NCI-H524 treated with DMSO at 0.1 percent for 48 hours (cell line): Measurements from ENCODE around the gene SLF1.
A peak's percentile ranks its signal among the peaks of the same experiment; 100 is the strongest.

Source experiments
- DNase-seq: peaks from one replicate; lab custom pipeline; 2025; lab: John Stamatoyannopoulos, UW

The SLF1 gene

GRCh38 chr5:94661086-94661485 lies 42.6 kb downstream of the SLF1 start:
- no peak for DNase-seq

DNA sequence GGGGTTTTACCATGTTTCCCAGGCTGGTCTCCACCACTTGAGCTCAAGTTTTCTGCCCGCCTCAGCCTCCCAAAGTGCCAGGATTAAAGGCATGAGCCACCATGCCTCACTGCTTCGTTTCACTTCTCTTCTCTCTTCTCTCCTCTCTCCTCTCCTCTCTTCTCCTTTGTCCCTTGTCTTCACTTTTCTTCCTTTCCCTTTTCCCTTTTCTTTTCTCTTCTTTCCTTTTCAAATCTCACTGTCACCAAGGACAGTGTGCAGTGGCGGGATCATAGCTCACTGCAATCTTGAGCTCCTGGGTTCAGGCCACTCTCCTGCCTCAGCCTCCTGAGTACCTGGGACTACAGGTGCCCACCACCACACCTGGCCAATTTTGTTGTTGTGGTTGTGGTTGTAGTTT lies 49.5 kb downstream of the SLF1 start:
- DNase-seq = no peak

DNA sequence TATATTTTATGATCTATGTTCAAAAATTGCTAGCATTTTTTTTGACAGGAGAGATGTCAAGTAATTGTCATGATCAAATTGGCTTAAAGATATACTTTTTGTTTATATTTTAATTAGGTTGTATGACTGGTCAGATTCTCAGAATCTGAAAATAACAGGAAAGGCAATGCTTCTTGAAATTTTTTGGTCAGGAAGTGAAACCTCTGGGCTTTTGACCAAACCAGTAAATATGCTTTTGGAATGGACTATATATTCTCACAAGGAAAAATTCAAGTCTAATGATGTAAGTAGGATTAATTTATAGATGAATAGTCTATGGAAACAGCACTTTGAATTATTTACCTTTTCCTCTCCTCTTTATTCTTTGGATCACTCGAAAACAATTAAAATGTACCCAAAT lies 52.3 kb downstream of the SLF1 start:
- DNase-seq = no peak

- DNase-seq = no peak
These were observed 54.3 kb downstream of the SLF1 start for GRCh38 chr5:94672746-94673145.

DNA sequence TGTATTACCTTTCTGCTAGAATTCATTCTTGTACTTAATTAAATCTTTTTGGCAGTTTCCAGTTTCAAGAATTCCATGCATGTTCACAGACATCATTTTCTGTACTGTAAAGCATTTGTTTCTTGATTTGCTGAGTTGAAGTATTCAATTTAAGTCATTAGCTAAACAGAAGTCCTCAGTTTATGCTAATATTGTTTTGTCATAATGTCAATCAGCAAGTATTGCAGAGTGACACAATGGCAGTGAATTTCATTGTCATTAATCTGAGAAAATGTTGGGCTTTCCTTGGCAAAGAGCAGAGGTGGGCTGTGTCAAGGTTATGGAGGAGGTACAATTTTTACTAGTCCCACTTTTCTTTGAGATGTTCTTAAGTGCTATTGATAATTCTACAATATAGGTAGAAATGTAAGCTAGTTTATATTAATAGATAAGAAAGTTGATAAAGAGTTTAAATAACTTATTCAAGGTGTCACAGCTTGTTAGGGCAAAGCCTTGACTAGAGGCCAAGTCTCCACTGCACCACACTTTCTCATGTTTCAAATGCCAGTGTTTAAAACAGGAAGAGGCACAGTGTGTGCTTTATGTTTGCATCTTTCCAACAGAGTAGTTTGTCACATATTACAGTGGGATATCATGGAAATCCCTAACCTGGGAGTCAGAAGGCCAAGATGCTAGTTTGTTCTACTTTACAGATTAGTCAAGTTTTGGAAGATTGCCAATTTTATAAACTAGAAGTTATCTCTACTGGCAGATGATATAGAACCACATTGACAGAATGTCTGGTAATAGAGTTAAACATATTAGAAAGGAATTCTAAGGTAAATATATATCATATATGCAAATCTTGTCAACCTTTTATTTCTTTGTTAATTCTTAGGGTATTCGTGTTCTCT lies 56.3 kb downstream of the SLF1 start:
- no peak for DNase-seq

DNA sequence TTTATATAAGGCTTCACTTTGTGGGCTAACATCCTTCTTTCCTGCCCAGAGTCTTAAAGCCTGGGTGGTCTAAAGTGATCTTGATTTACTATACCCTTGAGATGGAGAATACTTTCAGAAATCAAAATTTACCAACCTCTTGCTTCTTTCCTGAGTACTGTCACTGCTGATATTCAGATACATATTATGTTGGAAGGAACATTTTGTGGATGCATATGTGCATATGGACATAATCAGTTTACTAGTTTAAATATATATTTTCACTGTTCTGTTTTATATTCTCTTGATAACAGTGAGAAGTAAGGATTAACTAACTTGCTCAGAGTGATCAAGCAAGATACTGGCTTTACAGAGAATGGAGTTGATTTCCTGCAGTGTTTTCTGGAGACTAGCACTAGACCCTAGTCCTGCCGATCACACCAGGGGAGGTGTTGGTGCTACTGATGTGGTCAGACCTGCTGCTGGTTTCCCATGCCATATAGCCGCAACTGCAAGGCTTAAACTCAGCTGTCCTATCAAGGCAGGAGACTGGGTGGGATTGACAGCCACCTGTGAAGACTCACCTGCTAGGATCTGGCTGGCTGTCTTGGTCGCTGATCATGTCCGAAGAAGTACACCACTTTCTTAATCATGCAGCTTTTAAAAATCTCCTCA lies 57.6 kb downstream of the SLF1 start:
- DNase-seq = no peak

- DNase-seq = no peak
These were observed 64.5 kb downstream of the SLF1 start for GRCh38 chr5:94682814-94683520.

DNA sequence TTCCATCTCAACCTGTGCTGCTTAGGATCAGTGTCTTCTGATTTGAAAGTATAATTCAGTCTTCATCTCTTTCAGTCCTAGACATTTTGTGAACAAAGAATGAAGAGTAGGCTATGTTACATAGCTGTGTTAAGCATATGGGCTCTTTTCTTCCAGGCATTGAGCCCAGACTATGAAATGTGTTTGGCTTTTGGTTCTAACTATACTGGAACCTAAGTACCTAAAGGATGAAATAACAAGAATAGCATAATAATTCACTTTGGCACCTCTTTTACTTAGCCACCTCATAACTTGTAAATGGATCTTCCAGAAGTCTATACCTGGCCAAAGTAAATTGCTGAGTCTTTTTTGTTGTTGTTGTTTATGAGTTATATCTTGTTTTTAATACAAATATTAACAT lies 71.4 kb downstream of the SLF1 start:
- no peak for DNase-seq

DNA sequence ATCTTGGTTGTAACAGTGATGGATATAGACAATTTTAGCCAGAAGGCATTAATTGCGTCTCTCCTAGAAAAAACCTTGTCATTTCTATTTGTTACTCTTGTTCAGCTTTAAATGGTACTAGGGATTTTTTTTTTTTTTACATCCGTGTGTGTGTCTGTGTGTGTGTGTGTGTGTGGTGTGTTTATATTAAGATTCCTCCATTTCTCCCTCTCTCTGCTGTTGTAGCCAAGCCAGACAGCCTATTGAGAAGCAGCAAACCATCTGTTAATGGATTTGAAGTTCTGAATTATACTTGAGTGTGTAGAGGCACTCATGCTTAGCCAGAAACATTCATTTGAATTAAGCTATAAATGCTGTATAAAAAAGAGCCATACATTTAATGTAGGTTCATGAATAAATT lies 72.3 kb downstream of the SLF1 start:
- DNase-seq = peak; percentile 66

DNA sequence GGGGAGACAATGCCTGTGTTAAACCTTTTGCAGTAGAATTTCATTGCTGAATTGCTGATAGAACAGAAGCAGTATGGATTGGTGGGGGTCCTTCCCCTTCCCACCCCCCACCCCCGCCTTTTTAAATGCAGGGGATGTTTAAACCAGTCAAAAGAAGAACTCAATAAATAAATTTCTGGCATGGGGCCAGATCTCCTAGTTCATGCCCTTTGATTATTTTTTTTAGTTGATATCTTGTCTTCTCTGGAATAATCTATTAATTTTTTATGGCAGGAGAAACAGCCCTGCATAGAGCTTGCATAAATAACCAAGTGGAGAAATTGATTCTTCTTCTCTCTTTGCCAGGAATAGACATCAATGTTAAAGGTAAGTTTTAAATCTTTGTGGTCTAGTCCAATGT lies 72.8 kb downstream of the SLF1 start:
- no peak for DNase-seq

- DNase-seq = no peak
These were observed 73.5 kb downstream of the SLF1 start for GRCh38 chr5:94691949-94692348.

GRCh38 chr5:94692581-94692980 lies 74.1 kb downstream of the SLF1 start:
- DNase-seq = no peak

- DNase-seq = peak; percentile 2
These were observed 74.8 kb downstream of the SLF1 start for GRCh38 chr5:94693043-94693822.

DNA sequence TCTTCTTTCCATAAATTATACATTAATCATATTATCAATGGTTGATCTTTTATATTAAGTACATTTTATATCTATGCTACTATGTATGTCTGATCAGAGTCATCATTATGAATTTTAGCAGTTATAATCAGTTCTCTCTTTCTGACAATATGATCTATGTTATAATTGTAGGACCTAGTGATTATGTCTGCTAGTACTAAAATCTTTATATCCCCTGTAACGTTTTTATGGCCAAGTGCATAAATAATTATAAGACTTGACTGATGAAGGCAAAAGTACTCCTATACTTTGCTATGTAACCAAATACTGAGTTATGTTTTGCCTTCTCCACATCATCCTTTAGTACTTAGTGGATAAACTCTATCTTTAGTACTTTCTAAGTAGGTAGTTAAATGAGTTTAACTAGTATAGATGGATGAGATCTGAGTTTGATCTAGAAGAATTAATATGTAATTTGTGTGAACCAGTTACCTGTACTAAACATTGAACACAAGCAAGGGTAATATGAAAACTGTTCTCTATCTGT lies 75.4 kb downstream of the SLF1 start:
- no peak for DNase-seq

DNA sequence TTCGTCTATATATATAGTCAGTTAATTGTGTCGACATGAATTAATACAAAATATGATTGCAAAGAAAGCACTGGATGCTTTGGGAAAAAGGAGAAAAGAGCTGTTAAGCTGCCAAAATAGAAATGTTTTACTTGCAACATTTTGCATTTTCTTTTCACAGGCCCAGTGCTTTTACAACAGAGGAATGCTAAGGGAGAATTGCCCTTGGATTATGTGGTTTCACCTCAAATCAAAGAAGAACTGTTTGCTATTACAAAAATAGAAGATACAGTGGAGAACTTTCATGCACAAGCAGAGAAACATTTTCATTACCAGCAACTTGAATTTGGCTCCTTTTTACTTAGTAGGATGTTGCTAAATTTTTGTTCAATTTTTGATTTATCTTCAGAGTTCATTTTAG lies 76.2 kb downstream of the SLF1 start:
- no peak for DNase-seq

GRCh38 chr5:94698197-94698596 lies 79.7 kb downstream of the SLF1 start:
- DNase-seq = no peak

DNA sequence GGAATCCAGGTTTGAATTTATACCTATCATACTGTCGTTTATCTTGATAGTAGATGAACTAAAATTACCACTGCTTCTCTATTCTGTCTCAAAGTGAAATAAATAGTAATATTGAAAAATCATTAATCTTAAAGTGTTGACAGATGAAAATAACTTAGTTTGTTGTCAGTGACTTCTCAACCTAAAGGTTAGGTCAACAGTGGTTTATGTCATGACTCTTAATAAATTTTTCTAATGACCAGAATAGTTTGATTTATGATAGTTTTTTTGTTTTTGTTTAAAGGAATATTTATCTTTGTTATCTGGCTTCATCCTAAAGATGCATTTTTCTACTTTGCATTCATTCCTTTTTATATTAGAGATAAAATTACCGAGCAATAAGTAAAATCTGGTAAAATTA lies 81.1 kb downstream of the SLF1 start:
- DNase-seq = no peak

- no peak for DNase-seq
These were observed 82.1 kb downstream of the SLF1 start for GRCh38 chr5:94700592-94700991.

DNA sequence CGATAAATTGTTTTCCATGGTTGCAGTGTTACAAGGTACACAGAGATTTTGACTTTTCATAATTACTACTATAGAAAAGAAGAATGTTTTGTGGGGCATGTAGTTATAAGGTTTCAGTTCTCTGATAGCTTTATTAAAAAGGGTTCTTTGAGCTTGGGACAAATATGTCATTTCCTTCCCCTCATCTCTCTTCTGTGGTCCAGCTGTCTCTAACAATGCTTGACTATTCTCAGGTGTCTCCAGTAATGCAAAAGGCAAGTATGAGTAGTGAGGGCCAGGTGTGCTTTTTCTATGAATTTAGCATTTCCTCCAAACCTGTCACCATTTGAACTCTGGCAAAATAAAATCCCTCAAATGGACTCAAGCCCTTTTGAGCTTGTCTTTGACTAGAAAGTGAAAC lies 84.3 kb downstream of the SLF1 start:
- no peak for DNase-seq

GRCh38 chr5:94705427-94705826 lies 87.0 kb downstream of the SLF1 start:
- DNase-seq = no peak

GRCh38 chr5:94707359-94707758 lies 88.9 kb downstream of the SLF1 start:
- DNase-seq = no peak

DNA sequence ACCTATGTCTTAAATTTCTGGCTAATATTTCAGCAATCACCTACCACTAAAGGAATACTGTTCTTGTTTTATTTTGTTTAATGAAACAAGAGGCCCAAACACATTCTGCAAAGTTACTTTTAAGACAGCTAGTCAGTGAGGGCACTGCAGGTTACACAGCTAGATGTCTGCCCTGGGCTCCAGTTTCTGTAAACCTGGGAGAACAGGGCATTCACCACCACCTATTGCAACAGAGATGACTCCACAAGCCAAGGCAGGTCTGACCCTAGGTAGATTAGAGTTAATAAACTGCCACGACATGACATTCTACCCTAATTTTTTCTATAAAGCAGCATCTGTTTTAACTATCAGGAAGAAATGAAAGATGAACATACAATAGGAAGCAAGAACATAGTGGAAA lies 90.8 kb downstream of the SLF1 start:
- DNase-seq = no peak
